ENCODE measurements around the gene GPR152.

Gene GPR152

GRCh38 chr11:67465189-67465510 is 12.6 kb upstream of the GPR152 start:
- no peak for DNase-seq (ENCODE audit: low read depth)

- peak; percentile 73 for DNase-seq (ENCODE audit: low read depth)
Observed at GRCh38 chr11:67464411-67465188, 12.1 kb upstream of the GPR152 start.

GRCh38 chr11:67463680-67464410 is 11.3 kb upstream of the GPR152 start:
- DNase-seq (ENCODE audit: low read depth): peak; percentile 26

- DNase-seq (ENCODE audit: low read depth): no peak
Observed at GRCh38 chr11:67463186-67463585, 10.7 kb upstream of the GPR152 start.

GRCh38 chr11:67458266-67458665 is 5.7 kb upstream of the GPR152 start:
- no peak for DNase-seq (ENCODE audit: low read depth)

- no peak for DNase-seq (ENCODE audit: low read depth)
Observed at GRCh38 chr11:67457453-67457852, 4.9 kb upstream of the GPR152 start.

- no peak for DNase-seq (ENCODE audit: low read depth)
Observed at GRCh38 chr11:67456068-67456705, 3.7 kb upstream of the GPR152 start.

GRCh38 chr11:67455054-67455453 is 2.5 kb upstream of the GPR152 start, which contains the start of gene CABP4:
TSS of gene CABP4 (plus strand) at chr11:67455354. CDS start at chr11:67455424, 70 bp downstream.
- no peak for DNase-seq (ENCODE audit: low read depth)

- DNase-seq (ENCODE audit: low read depth): no peak
Observed at GRCh38 chr11:67453816-67454732, 1.5 kb upstream of the GPR152 start.

GRCh38 chr11:67451658-67451976 is 912 bp downstream of the GPR152 start:
- no peak for DNase-seq (ENCODE audit: low read depth)

- no peak for DNase-seq (ENCODE audit: low read depth)
Observed at GRCh38 chr11:67450796-67451657, 1.5 kb downstream of the GPR152 start.

GRCh38 chr11:67449116-67449844 is 3.2 kb downstream of the GPR152 start:
- no peak for DNase-seq (ENCODE audit: low read depth)

GRCh38 chr11:67448220-67448609 is 4.3 kb downstream of the GPR152 start:
- DNase-seq (ENCODE audit: low read depth): no peak

- no peak for DNase-seq (ENCODE audit: low read depth)
Observed at GRCh38 chr11:67445515-67445914, 7.0 kb downstream of the GPR152 start.

- DNase-seq (ENCODE audit: low read depth): peak; percentile 31
Observed at GRCh38 chr11:67442504-67443404, 9.8 kb downstream of the GPR152 start.

GRCh38 chr11:67441731-67442351 is 10.7 kb downstream of the GPR152 start:
- DNase-seq (ENCODE audit: low read depth): no peak

GRCh38 chr11:67441098-67441563 is 11.4 kb downstream of the GPR152 start:
- no peak for DNase-seq (ENCODE audit: low read depth)

- no peak for DNase-seq (ENCODE audit: low read depth)
Observed at GRCh38 chr11:67440229-67441097, 12.1 kb downstream of the GPR152 start.
